ENCODE results near the gene PDGFA.
A peak's percentile ranks its signal among the peaks of the same experiment; 100 is the strongest.

Gene PDGFA

GRCh38 chr7:520503-521161, 986 bp upstream of the PDGFA start:
- H3K27me3 Mint-ChIP-seq: peaks cover 6% of the 10 kb centered on the region
- peaks cover 15% of the 10 kb centered on the region for H3K4me1 Mint-ChIP-seq
- H3K27ac Mint-ChIP-seq: no peak overlapping the region
- H3K4me3 Mint-ChIP-seq: peak overlapping the region; percentile 51
- no peaks in the 10 kb centered on the region for H3K9me3 Mint-ChIP-seq
- no peaks in the 10 kb centered on the region for H3K36me3 Mint-ChIP-seq
- DNase-seq (ENCODE audit: low spot score in 2 of 2) (peak in 1 of 2 donors; percentile 25), ATAC-seq (ENCODE audit: low read depth) (no peak)

- Mint-ChIP-seq H3K27me3 (peaks cover 6% of the 10 kb centered on the region), H3K27ac (peak overlapping the region; percentile 77), H3K9me3 (no peaks in the 10 kb centered on the region), H3K36me3 (no peaks in the 10 kb centered on the region), H3K4me3 (peak overlapping the region; percentile 83), H3K4me1 (peaks cover 15% of the 10 kb centered on the region)
- peak in 1 of 2 donors; percentile 34 for DNase-seq (ENCODE audit: low spot score in 2 of 2)
- no peak for ATAC-seq (ENCODE audit: low read depth)
Observed at GRCh38 chr7:518630-519483, 789 bp downstream of the PDGFA start.

- peaks cover 6% of the 10 kb centered on the region for H3K27me3 Mint-ChIP-seq
- peaks cover 15% of the 10 kb centered on the region for H3K4me1 Mint-ChIP-seq
- peak overlapping the region; percentile 77 for H3K27ac Mint-ChIP-seq
- no peak for DNase-seq (ENCODE audit: low spot score in 2 of 2)
- no peaks in the 10 kb centered on the region for H3K9me3 Mint-ChIP-seq
- no peak for ATAC-seq (ENCODE audit: low read depth)
- peak overlapping the region; percentile 83 for H3K4me3 Mint-ChIP-seq
- H3K36me3 Mint-ChIP-seq: no peaks in the 10 kb centered on the region
Observed at GRCh38 chr7:517774-518629, 1.6 kb downstream of the PDGFA start.

GRCh38 chr7:516606-517456, 2.8 kb downstream of the PDGFA start:
- no peaks in the 10 kb centered on the region for H3K9me3 Mint-ChIP-seq
- no peak overlapping the region for H3K27ac Mint-ChIP-seq
- H3K36me3 Mint-ChIP-seq: no peaks in the 10 kb centered on the region
- no peak for DNase-seq (ENCODE audit: low spot score in 2 of 2)
- H3K27me3 Mint-ChIP-seq: peaks cover 4% of the 10 kb centered on the region
- peaks cover 13% of the 10 kb centered on the region for H3K4me1 Mint-ChIP-seq
- no peak for ATAC-seq (ENCODE audit: low read depth)
- peak overlapping the region; percentile 21 for H3K4me3 Mint-ChIP-seq

- Mint-ChIP-seq H3K27me3 (peaks cover 4% of the 10 kb centered on the region), H3K9me3 (no peaks in the 10 kb centered on the region), H3K4me3 (no peak overlapping the region), H3K36me3 (no peaks in the 10 kb centered on the region), H3K27ac (no peak overlapping the region), H3K4me1 (peaks cover 10% of the 10 kb centered on the region)
- DNase-seq (ENCODE audit: low spot score in 2 of 2): no peak
- no peak for ATAC-seq (ENCODE audit: low read depth)
Observed at GRCh38 chr7:516216-516605, 3.4 kb downstream of the PDGFA start.

GRCh38 chr7:515628-516027, 4.0 kb downstream of the PDGFA start:
- H3K4me3 Mint-ChIP-seq: no peak overlapping the region
- peaks cover 4% of the 10 kb centered on the region for H3K27me3 Mint-ChIP-seq
- H3K4me1 Mint-ChIP-seq: peaks cover 6% of the 10 kb centered on the region
- no peaks in the 10 kb centered on the region for H3K36me3 Mint-ChIP-seq
- H3K9me3 Mint-ChIP-seq: no peaks in the 10 kb centered on the region
- DNase-seq (ENCODE audit: low spot score in 2 of 2) (no peak), ATAC-seq (ENCODE audit: low read depth) (no peak)
- no peak overlapping the region for H3K27ac Mint-ChIP-seq

GRCh38 chr7:514651-515598, 4.7 kb downstream of the PDGFA start:
- Mint-ChIP-seq H3K4me3 (no peak overlapping the region), H3K27me3 (peaks cover 4% of the 10 kb centered on the region)
- DNase-seq (ENCODE audit: low spot score in 2 of 2): no peak

GRCh38 chr7:514242-514641, 5.4 kb downstream of the PDGFA start:
- H3K9me3 Mint-ChIP-seq: no peaks in the 10 kb centered on the region
- ATAC-seq (ENCODE audit: low read depth) (no peak), DNase-seq (ENCODE audit: low spot score in 2 of 2) (no peak)
- no peak overlapping the region for H3K27ac Mint-ChIP-seq
- H3K4me3 Mint-ChIP-seq: no peak overlapping the region
- H3K4me1 Mint-ChIP-seq: peaks cover 6% of the 10 kb centered on the region
- peaks cover 4% of the 10 kb centered on the region for H3K27me3 Mint-ChIP-seq
- no peaks in the 10 kb centered on the region for H3K36me3 Mint-ChIP-seq

More at GRCh38 chr7:514651-515598, 4.7 kb downstream of the PDGFA start:
- ATAC-seq (ENCODE audit: low read depth): no peak
- Mint-ChIP-seq H3K27ac (no peak overlapping the region), H3K9me3 (no peaks in the 10 kb centered on the region), H3K36me3 (no peaks in the 10 kb centered on the region), H3K4me1 (peaks cover 6% of the 10 kb centered on the region)

- H3K4me1 Mint-ChIP-seq: peaks cover 5% of the 10 kb centered on the region
- ATAC-seq (ENCODE audit: low read depth) (no peak), DNase-seq (ENCODE audit: low spot score in 2 of 2) (no peak)
- no peaks in the 10 kb centered on the region for H3K9me3 Mint-ChIP-seq
- H3K27ac Mint-ChIP-seq: no peak overlapping the region
- H3K36me3 Mint-ChIP-seq: no peaks in the 10 kb centered on the region
- no peak overlapping the region for H3K4me3 Mint-ChIP-seq
- H3K27me3 Mint-ChIP-seq: peaks cover 4% of the 10 kb centered on the region
Observed at GRCh38 chr7:513521-514166, 6.0 kb downstream of the PDGFA start.

- no peaks in the 10 kb centered on the region for H3K36me3 Mint-ChIP-seq
- peaks cover under 1% of the 10 kb centered on the region for H3K27me3 Mint-ChIP-seq
- H3K27ac Mint-ChIP-seq: no peak overlapping the region
- ATAC-seq (ENCODE audit: low read depth) (no peak), DNase-seq (ENCODE audit: low spot score in 2 of 2) (no peak)
- no peaks in the 10 kb centered on the region for H3K9me3 Mint-ChIP-seq
- H3K4me1 Mint-ChIP-seq: peaks cover under 1% of the 10 kb centered on the region
- H3K4me3 Mint-ChIP-seq: no peak overlapping the region
Observed at GRCh38 chr7:512541-513311, 6.9 kb downstream of the PDGFA start.

- DNase-seq (ENCODE audit: low spot score in 2 of 2): no peak
- Mint-ChIP-seq H3K9me3 (no peaks in the 10 kb centered on the region), H3K36me3 (no peaks in the 10 kb centered on the region), H3K27ac (no peak overlapping the region), H3K4me3 (no peak overlapping the region), H3K4me1 (no peaks in the 10 kb centered on the region), H3K27me3 (no peaks in the 10 kb centered on the region)
- ATAC-seq (ENCODE audit: low read depth): no peak
Observed at GRCh38 chr7:512146-512510, 7.5 kb downstream of the PDGFA start.
